ENCODE results near the gene PDLIM5. TPM values are rescaled to one million over a fixed set of nuclear protein-coding genes. Genes with fewer than 3 reads are reported as not detected.

The PDLIM5 gene
- total RNA-seq, 4 donors from 2014 or later: 77.7 to 128 (median 109) TPM

- WGBS, 2 donors: 87 to 90% methylated on average over 2 of the region's 2 CpGs
- no peaks in the 10 kb centered on the region for H3K27me3 ChIP-seq
- H3K27ac ChIP-seq: no peak overlapping the region
- H3K36me3 ChIP-seq: no peaks in the 10 kb centered on the region
- H3K4me3 ChIP-seq (replicated peaks in 1 of 3): no peak overlapping the region
- intact Hi-C loops (cut with DNase I): no loop called here
- H3K9me3 ChIP-seq: no peaks in the 10 kb centered on the region
- TF ChIP-seq POLR2A (IDR thresholded peaks at IDR 0.05) (no peak), CTCF (IDR thresholded peaks at IDR 0.05) (no peak)
- peaks cover 0 to 7% of the 10 kb centered on the region in 2 donors for H3K4me1 ChIP-seq
- no peak for DNase-seq
These were observed 126.5 kb downstream of the PDLIM5 start for GRCh38 chr4:94578195-94578594.

- intact Hi-C loops (cut with DNase I): no loop called here
- Histone ChIP-seq H3K27ac (no peak overlapping the region), H3K4me3 (replicated peaks in 1 of 3) (no peak overlapping the region)
These were observed 130.0 kb downstream of the PDLIM5 start for GRCh38 chr4:94581766-94582165.

GRCh38 chr4:94582517-94582916 is 130.8 kb downstream of the PDLIM5 start:
- no peak for DNase-seq
- H3K4me1 ChIP-seq: peaks cover 0 to under 1% of the 10 kb centered on the region in 2 donors
- intact Hi-C loops (cut with DNase I): no loop called here
- H3K27me3 ChIP-seq: no peaks in the 10 kb centered on the region
- H3K9me3 ChIP-seq: no peaks in the 10 kb centered on the region
- no peak for TF ChIP-seq POLR2A (IDR thresholded peaks at IDR 0.05)
- WGBS, 2 donors: 90 to 95% methylated on average over 2 of the region's 2 CpGs
- peaks cover 0 to 2% of the 10 kb centered on the region in 2 donors for H3K36me3 ChIP-seq
- H3K27ac ChIP-seq: no peak overlapping the region
- no peak overlapping the region for H3K4me3 ChIP-seq (replicated peaks in 1 of 3)

More at GRCh38 chr4:94581766-94582165, 130.0 kb downstream of the PDLIM5 start:
- DNase-seq: no peak
- peaks cover 0 to 2% of the 10 kb centered on the region in 2 donors for H3K36me3 ChIP-seq
- peaks cover 0 to 7% of the 10 kb centered on the region in 2 donors for H3K4me1 ChIP-seq
- TF ChIP-seq POLR2A (IDR thresholded peaks at IDR 0.05) (no peak), CTCF (IDR thresholded peaks at IDR 0.05) (no peak)
- 98% methylated on average over 2 of the region's 2 CpGs for WGBS, 2 donors
- H3K27me3 ChIP-seq: no peaks in the 10 kb centered on the region
- no peaks in the 10 kb centered on the region for H3K9me3 ChIP-seq

GRCh38 chr4:94583914-94584641 is 132.3 kb downstream of the PDLIM5 start:
- peaks cover 0 to 2% of the 10 kb centered on the region in 2 donors for H3K36me3 ChIP-seq
- H3K4me3 ChIP-seq (replicated peaks in 1 of 3): no peak overlapping the region
- intact Hi-C loops (cut with DNase I): no loop called here
- no peaks in the 10 kb centered on the region for H3K9me3 ChIP-seq
- no peaks in the 10 kb centered on the region for H3K4me1 ChIP-seq
- TF ChIP-seq POLR2A (IDR thresholded peaks at IDR 0.05) (no peak), CTCF (IDR thresholded peaks at IDR 0.05) (no peak)
- H3K27me3 ChIP-seq: no peaks in the 10 kb centered on the region
- DNase-seq: no peak
- 86 to 91% methylated on average over 3 of the region's 3 CpGs for WGBS, 2 donors
- H3K27ac ChIP-seq: no peak overlapping the region

GRCh38 chr4:94588896-94589693 is 137.4 kb downstream of the PDLIM5 start:
- Histone ChIP-seq H3K27me3 (no peaks in the 10 kb centered on the region), H3K27ac (no peak overlapping the region), H3K4me1 (peaks cover 0 to 7% of the 10 kb centered on the region in 2 donors), H3K4me3 (replicated peaks in 1 of 3) (no peak overlapping the region), H3K36me3 (peaks cover 0 to 2% of the 10 kb centered on the region in 2 donors), H3K9me3 (no peaks in the 10 kb centered on the region)
- DNase-seq: no peak
- WGBS, 2 donors: 90 to 95% methylated on average over 1 of the region's 1 CpG
- intact Hi-C loops (cut with DNase I): no loop called here
- TF ChIP-seq POLR2A (IDR thresholded peaks at IDR 0.05) (no peak), CTCF (IDR thresholded peaks at IDR 0.05) (no peak)

All from thyroid gland (tissue), 4 donors.